Choroid plexus epithelial cell (primary cell): ENCODE results near the gene PDCD4.
"Not testable (repeated sequence)": the region's sequence is repeated elsewhere in the genome, so short reads cannot be mapped to it uniquely, and the experiment has no call there.

Source experiments
- DNase-seq: peaks from one replicate; pipeline ENCODE4 v3.0.0-alpha.2; 2010; ENCODE audit warnings: low read depth
- H3K4me3 ChIP-seq: 2 replicates; pipeline ENCODE4 v1.5.1; 2011; ENCODE audit warnings: low read depth, mild to moderate bottlenecking, control low read depth, low read length, moderate library complexity
- TF ChIP-seq, protein P1 (sequence below): conservative IDR thresholded peaks from 2 replicates; pipeline ENCODE4 v1.5.1; 2011; ENCODE audit warnings: low read depth, mild to moderate bottlenecking, control low read depth, inconsistent platforms, low read length, moderate library complexity

The PDCD4 gene

DNA sequence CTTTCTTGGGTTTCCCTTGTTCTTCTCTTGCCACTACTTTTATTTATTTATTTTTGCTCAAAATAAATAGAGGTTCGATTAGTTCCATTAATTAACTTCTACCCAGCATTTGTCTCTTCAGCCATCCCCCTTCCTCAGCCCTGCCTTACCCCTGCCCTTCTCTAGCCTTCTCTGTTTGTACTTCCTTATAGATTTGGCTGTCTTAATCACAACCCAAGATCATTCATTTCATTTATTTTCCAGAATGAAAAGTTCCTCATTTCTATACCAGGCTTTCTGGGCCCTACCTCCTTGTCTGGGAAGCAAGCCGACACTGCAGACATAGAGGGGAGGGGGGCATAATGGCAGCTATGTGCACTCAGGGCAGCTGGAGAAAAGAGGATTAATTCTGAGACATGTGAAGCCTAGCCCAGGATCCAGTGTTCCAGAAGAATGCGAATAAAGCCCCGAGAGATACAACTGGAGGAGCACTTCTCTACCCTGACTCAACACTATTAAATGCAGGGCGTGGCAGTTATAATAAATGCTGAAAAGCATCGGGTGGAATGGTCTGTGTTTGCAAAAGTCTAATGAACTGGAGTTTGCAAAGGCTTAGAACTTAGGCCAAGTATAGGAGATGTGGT lies 6.4 kb upstream of the PDCD4 start:
- peak; percentile 50 for DNase-seq
- TF ChIP-seq, protein P1, sequence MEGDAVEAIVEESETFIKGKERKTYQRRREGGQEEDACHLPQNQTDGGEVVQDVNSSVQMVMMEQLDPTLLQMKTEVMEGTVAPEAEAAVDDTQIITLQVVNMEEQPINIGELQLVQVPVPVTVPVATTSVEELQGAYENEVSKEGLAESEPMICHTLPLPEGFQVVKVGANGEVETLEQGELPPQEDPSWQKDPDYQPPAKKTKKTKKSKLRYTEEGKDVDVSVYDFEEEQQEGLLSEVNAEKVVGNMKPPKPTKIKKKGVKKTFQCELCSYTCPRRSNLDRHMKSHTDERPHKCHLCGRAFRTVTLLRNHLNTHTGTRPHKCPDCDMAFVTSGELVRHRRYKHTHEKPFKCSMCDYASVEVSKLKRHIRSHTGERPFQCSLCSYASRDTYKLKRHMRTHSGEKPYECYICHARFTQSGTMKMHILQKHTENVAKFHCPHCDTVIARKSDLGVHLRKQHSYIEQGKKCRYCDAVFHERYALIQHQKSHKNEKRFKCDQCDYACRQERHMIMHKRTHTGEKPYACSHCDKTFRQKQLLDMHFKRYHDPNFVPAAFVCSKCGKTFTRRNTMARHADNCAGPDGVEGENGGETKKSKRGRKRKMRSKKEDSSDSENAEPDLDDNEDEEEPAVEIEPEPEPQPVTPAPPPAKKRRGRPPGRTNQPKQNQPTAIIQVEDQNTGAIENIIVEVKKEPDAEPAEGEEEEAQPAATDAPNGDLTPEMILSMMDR: no peak
- no peak overlapping the region for H3K4me3 ChIP-seq

DNA sequence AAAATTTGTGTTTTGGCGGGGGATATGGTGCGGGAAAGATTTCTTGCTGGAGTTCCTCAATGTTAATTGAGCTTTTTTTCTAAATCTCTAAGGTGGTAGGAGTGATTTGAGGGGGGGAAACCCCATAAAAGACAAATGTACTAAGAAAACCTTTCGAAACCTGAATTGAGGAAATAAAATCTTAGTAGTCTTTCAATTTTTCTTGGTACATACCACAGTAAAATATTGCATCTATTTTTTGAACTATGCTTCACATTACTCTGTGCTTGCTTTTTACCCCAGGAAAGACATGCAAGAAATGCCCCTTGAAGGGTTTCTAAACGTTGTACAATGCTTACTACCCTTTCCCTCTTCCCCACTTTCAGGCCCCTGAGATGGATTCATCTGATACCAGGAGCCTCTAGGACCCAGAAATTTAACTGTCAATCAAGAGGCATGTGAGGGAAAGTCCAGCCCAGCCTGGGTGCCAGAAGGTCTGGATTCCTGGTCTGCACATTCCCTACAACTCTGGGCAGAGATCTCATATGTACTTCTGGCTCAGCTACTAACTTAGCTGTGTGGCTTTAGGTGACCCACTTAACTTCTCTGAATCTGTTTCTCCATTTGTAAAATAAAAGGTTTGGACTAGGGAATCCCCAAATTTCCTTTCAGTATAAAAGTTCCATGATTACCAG lies 5.8 kb upstream of the PDCD4 start:
- TF ChIP-seq, protein P1: no peak
- no peak overlapping the region for H3K4me3 ChIP-seq

DNA sequence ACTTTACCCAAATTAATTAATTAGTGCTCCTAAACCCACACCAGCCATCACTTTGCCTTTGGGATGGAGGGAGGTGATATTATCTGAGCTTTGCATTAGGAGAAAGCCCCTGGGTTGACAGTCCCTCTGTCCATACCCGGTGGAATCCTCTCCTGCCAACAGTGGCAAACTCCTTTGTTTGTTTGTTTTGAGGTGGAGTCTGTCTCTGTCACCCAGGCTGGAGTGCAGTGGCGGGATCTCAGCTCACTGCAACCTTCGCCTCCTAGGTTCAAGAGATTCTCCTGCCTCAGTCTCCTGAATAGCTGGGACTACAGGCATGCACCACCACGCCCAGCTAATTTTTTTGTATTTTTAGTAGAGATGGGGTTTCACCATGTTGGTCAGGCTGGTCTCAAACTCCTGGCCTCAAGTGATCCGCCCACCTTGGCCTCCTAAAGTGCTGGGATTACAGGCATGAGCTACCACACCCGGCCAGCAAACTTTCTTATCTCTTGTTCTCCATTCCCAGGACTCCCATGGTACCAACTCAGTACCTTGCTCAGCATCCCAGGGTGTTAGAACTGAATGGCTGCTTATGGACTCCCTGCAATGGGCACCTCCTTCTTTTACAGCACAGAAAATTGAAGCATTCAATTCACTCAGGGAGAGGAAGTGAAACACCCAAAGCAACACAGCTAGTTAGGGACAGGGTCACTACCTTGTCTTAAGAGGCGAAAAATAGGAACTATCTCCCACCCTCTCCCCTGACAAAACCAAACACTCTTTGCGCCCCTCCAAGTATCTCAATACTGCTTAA lies 4.5 kb upstream of the PDCD4 start:
- not testable (repeated sequence) for DNase-seq, H3K4me3 ChIP-seq

More for the DNA sequence above, 5.8 kb upstream of the PDCD4 start:
- DNase-seq: peak; percentile 40

DNA sequence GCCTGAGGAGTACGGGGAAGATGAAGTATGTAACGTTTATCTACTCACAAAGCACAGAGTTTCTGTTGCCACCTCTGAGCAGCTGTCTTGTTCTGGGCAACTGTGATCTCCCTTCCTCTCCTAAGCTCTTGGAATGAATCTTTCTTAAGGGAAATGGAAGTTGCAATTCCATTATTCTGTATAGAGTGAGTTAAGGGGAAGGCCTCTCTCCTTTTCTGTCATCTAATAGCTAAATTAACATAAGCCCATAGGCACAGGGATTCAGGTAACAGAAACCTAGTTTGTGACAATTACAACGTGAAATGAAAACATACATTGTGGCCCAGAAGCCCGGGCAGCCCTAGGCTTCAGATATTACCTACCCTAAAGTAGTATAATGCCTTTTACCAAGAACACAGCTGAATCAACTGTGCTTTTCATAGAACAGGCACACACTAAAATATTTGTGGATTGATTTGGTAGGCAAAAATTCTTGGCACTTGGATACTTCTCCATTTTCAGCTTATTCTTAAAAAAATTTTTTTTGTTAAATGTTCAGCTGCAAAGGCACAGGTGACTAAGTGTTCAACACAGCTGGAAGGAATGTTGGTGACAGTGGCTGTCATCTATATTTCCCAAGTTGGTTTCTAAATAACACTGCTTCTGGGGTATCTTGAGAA lies 3.8 kb upstream of the PDCD4 start:
- no peak for DNase-seq
- TF ChIP-seq, protein P1: no peak
- no peak overlapping the region for H3K4me3 ChIP-seq

DNA sequence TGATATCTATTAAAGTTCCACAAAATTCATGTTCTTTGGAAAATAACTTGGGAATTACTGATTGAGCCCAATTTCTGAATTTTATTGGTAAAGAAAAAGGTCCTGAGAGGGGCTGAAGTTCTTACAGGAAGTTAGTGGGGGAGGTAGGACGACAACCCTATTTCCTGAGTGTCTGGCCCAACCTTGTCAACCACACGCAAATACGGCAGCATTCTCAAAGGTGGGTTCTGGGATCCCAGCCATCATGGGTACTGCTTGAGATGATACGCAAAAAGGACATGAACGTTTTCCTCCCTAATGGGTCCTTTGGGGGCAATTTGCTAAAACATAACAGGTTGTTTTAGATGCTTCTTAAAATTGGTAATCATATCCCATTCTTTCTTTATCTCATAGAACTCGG lies 2.7 kb upstream of the PDCD4 start:
- H3K4me3 ChIP-seq: no peak overlapping the region
- TF ChIP-seq, protein P1: no peak
- no peak for DNase-seq

DNA sequence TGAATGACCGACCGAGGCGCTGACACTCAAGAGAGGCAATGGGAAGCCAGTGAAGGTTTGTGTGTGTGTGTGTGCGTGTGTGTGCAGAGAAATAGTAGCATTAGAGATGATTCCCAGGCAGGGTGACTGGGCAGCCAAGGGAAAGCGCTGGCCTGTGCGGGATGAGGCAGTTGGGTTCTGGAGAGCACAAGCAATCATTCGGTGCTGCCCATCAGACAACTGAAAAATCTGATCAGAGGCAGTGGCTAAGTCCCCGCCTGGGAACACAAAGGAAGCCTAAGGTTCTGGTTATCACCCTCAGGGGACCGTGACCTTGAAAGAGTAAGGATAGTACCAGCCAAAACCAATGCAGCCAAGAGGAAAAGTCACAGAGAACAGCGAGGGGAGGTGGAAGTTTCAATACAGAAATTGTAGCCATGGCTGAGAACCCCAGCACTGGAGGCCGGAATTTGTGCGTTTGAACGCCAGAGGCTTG lies 868 bp upstream of the PDCD4 start:
- H3K4me3 ChIP-seq: no peak overlapping the region
- DNase-seq: peak; percentile 13
- TF ChIP-seq, protein P1: no peak
